ENCODE results near the gene RBM19.
A peak's percentile ranks its signal among the peaks of the same experiment; 100 is the strongest.

Gene RBM19

GRCh38 chr12:113980054-113980453, 13.9 kb upstream of the RBM19 start:
- no peak overlapping the region for H3K4me3 Mint-ChIP-seq
- no peak overlapping the region for H3K27ac Mint-ChIP-seq
- H3K9me3 Mint-ChIP-seq (ENCODE audit: low read depth): no peaks in the 10 kb centered on the region
- no peaks in the 10 kb centered on the region for H3K4me1 Mint-ChIP-seq (ENCODE audit: low read depth)
- peaks cover 22% of the 10 kb centered on the region for H3K27me3 Mint-ChIP-seq
- H3K36me3 Mint-ChIP-seq: no peaks in the 10 kb centered on the region

- peaks cover 29% of the 10 kb centered on the region for H3K27me3 Mint-ChIP-seq
- H3K36me3 Mint-ChIP-seq: no peaks in the 10 kb centered on the region
- H3K9me3 Mint-ChIP-seq (ENCODE audit: low read depth): no peaks in the 10 kb centered on the region
- no peak overlapping the region for H3K4me3 Mint-ChIP-seq
- H3K27ac Mint-ChIP-seq: no peak overlapping the region
- no peaks in the 10 kb centered on the region for H3K4me1 Mint-ChIP-seq (ENCODE audit: low read depth)
Observed at GRCh38 chr12:113978080-113978479, 12.0 kb upstream of the RBM19 start.

- Mint-ChIP-seq H3K9me3 (ENCODE audit: low read depth) (no peaks in the 10 kb centered on the region), H3K4me3 (no peak overlapping the region), H3K27ac (no peak overlapping the region), H3K4me1 (ENCODE audit: low read depth) (no peaks in the 10 kb centered on the region), H3K27me3 (peaks cover 24% of the 10 kb centered on the region), H3K36me3 (no peaks in the 10 kb centered on the region)
Observed at GRCh38 chr12:113974006-113974405, 7.9 kb upstream of the RBM19 start.

GRCh38 chr12:113973109-113973904, 7.2 kb upstream of the RBM19 start:
- Mint-ChIP-seq H3K27ac (no peak overlapping the region), H3K36me3 (no peaks in the 10 kb centered on the region), H3K4me3 (no peak overlapping the region), H3K4me1 (ENCODE audit: low read depth) (no peaks in the 10 kb centered on the region), H3K27me3 (peaks cover 20% of the 10 kb centered on the region), H3K9me3 (ENCODE audit: low read depth) (no peaks in the 10 kb centered on the region)

GRCh38 chr12:113971392-113971791, 5.3 kb upstream of the RBM19 start:
- no peaks in the 10 kb centered on the region for H3K36me3 Mint-ChIP-seq
- H3K9me3 Mint-ChIP-seq (ENCODE audit: low read depth): no peaks in the 10 kb centered on the region
- peaks cover 10% of the 10 kb centered on the region for H3K4me1 Mint-ChIP-seq (ENCODE audit: low read depth)
- H3K4me3 Mint-ChIP-seq: no peak overlapping the region
- H3K27me3 Mint-ChIP-seq: peaks cover 15% of the 10 kb centered on the region
- H3K27ac Mint-ChIP-seq: no peak overlapping the region

- peaks cover 16% of the 10 kb centered on the region for H3K4me1 Mint-ChIP-seq (ENCODE audit: low read depth)
- peaks cover 12% of the 10 kb centered on the region for H3K27me3 Mint-ChIP-seq
- H3K36me3 Mint-ChIP-seq: peaks cover 2% of the 10 kb centered on the region
- no peak overlapping the region for H3K4me3 Mint-ChIP-seq
- H3K9me3 Mint-ChIP-seq (ENCODE audit: low read depth): no peaks in the 10 kb centered on the region
- no peak overlapping the region for H3K27ac Mint-ChIP-seq
Observed at GRCh38 chr12:113970211-113970610, 4.1 kb upstream of the RBM19 start.

- H3K27me3 Mint-ChIP-seq: no peaks in the 10 kb centered on the region
- peak overlapping the region; percentile 99 for H3K4me3 Mint-ChIP-seq
- H3K4me1 Mint-ChIP-seq (ENCODE audit: low read depth): peaks cover 43% of the 10 kb centered on the region
- no peaks in the 10 kb centered on the region for H3K9me3 Mint-ChIP-seq (ENCODE audit: low read depth)
- H3K36me3 Mint-ChIP-seq: peaks cover 6% of the 10 kb centered on the region
- peak overlapping the region; percentile 98 for H3K27ac Mint-ChIP-seq
Observed at GRCh38 chr12:113967368-113967767, 1.2 kb upstream of the RBM19 start.

- Mint-ChIP-seq H3K36me3 (peaks cover 12% of the 10 kb centered on the region), H3K27me3 (no peaks in the 10 kb centered on the region), H3K27ac (peak overlapping the region; percentile 98), H3K4me1 (ENCODE audit: low read depth) (peaks cover 55% of the 10 kb centered on the region), H3K9me3 (ENCODE audit: low read depth) (no peaks in the 10 kb centered on the region), H3K4me3 (peak overlapping the region; percentile 99)
Observed at GRCh38 chr12:113962733-113963132, 3.4 kb downstream of the RBM19 start.

- H3K9me3 Mint-ChIP-seq (ENCODE audit: low read depth): no peaks in the 10 kb centered on the region
- H3K4me3 Mint-ChIP-seq: peak overlapping the region; percentile 99
- H3K27ac Mint-ChIP-seq: peak overlapping the region; percentile 98
- H3K36me3 Mint-ChIP-seq: peaks cover 13% of the 10 kb centered on the region
- H3K27me3 Mint-ChIP-seq: no peaks in the 10 kb centered on the region
- H3K4me1 Mint-ChIP-seq (ENCODE audit: low read depth): peaks cover 53% of the 10 kb centered on the region
Observed at GRCh38 chr12:113961921-113962710, 4.0 kb downstream of the RBM19 start.

GRCh38 chr12:113960030-113960429, 6.1 kb downstream of the RBM19 start:
- Mint-ChIP-seq H3K4me3 (no peak overlapping the region), H3K9me3 (ENCODE audit: low read depth) (no peaks in the 10 kb centered on the region), H3K4me1 (ENCODE audit: low read depth) (peaks cover 38% of the 10 kb centered on the region), H3K36me3 (peaks cover 11% of the 10 kb centered on the region), H3K27ac (no peak overlapping the region), H3K27me3 (no peaks in the 10 kb centered on the region)

GRCh38 chr12:113959096-113959495, 7.0 kb downstream of the RBM19 start:
- Mint-ChIP-seq H3K27ac (no peak overlapping the region), H3K9me3 (ENCODE audit: low read depth) (no peaks in the 10 kb centered on the region), H3K27me3 (no peaks in the 10 kb centered on the region), H3K4me1 (ENCODE audit: low read depth) (peaks cover 30% of the 10 kb centered on the region), H3K36me3 (peaks cover 8% of the 10 kb centered on the region), H3K4me3 (no peak overlapping the region)

- peaks cover 7% of the 10 kb centered on the region for H3K36me3 Mint-ChIP-seq
- no peak overlapping the region for H3K27ac Mint-ChIP-seq
- H3K4me1 Mint-ChIP-seq (ENCODE audit: low read depth): peaks cover 20% of the 10 kb centered on the region
- no peaks in the 10 kb centered on the region for H3K9me3 Mint-ChIP-seq (ENCODE audit: low read depth)
- no peak overlapping the region for H3K4me3 Mint-ChIP-seq
- no peaks in the 10 kb centered on the region for H3K27me3 Mint-ChIP-seq
Observed at GRCh38 chr12:113958108-113958507, 8.0 kb downstream of the RBM19 start.

- H3K36me3 Mint-ChIP-seq: peaks cover 7% of the 10 kb centered on the region
- H3K9me3 Mint-ChIP-seq (ENCODE audit: low read depth): no peaks in the 10 kb centered on the region
- no peak overlapping the region for H3K4me3 Mint-ChIP-seq
- no peak overlapping the region for H3K27ac Mint-ChIP-seq
- H3K27me3 Mint-ChIP-seq: no peaks in the 10 kb centered on the region
- H3K4me1 Mint-ChIP-seq (ENCODE audit: low read depth): peaks cover 15% of the 10 kb centered on the region
Observed at GRCh38 chr12:113957627-113958026, 8.5 kb downstream of the RBM19 start.

GRCh38 chr12:113955109-113955970, 10.8 kb downstream of the RBM19 start:
- H3K9me3 Mint-ChIP-seq (ENCODE audit: low read depth): no peaks in the 10 kb centered on the region
- no peak overlapping the region for H3K4me3 Mint-ChIP-seq
- H3K27ac Mint-ChIP-seq: no peak overlapping the region
- no peaks in the 10 kb centered on the region for H3K27me3 Mint-ChIP-seq
- H3K4me1 Mint-ChIP-seq (ENCODE audit: low read depth): no peaks in the 10 kb centered on the region
- H3K36me3 Mint-ChIP-seq: peaks cover 3% of the 10 kb centered on the region

- H3K36me3 Mint-ChIP-seq: peaks cover 5% of the 10 kb centered on the region
- no peak overlapping the region for H3K27ac Mint-ChIP-seq
- H3K4me3 Mint-ChIP-seq: no peak overlapping the region
- H3K27me3 Mint-ChIP-seq: no peaks in the 10 kb centered on the region
- no peaks in the 10 kb centered on the region for H3K9me3 Mint-ChIP-seq (ENCODE audit: low read depth)
- no peaks in the 10 kb centered on the region for H3K4me1 Mint-ChIP-seq (ENCODE audit: low read depth)
Observed at GRCh38 chr12:113954547-113954946, 11.6 kb downstream of the RBM19 start.
